ENCODE measurements around the gene JMJD8. TPM values are rescaled to one million over a fixed set of nuclear protein-coding genes. Genes with fewer than 3 reads are reported as not detected.

JMJD8 gene
- total and polyA plus RNA-seq, 9 of the 15 experiments (the other 6 are each of a cell fraction or from before 2014, with no cell fraction given), result 1.2 to 50.6 (median 29.3) TPM

DNA sequence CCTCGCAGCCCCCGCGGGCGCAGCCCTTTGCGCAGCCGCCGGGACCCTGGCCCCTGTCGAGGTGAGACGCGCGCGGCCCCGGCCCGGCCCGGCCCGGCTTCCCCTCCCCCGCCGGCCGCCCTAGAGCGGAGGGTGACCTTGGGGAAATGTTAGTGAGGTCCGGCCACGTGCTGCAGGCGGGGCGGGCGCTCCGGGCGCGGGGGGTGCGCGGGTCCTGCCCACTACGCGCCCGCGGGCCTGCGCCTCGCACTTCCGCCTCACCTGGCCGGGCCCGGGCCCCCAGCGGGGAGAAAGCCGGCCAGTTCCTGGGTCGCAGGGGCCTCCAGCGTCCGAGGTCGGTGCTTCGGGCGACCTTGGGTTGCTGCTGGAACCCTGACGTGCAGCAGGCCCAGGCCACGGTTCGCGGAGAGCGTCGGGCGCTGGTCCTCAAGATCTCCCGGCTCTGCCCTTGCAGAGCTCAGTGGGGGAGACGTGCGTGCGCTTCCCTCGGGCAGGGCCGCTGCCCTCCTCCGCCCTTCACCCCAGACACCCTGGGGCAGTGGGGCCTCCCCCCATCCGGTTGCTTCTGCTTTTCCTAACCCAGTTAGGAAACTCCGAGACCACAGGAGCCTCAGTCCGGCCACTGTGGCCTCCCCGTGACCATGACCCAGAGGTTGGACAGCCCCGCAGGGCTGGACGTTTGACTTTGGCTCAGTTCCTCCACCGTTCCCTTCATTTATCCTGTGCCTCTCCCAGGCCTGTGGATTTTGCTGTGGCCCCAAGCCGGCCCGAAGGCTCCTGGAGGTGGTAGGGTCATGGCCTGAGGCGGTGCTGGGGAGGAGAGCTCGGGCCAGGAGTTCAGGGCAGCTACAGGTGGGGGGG, 41.7 kb downstream of the JMJD8 start:
- CTCF ChIA-PET (ENCODE audit: low intra/inter-chr PET ratio), result no interaction called here
- peaks cover 41% of the 10 kb centered on the region; the same call in 2 of the 3 replicates for H3K36me3 ChIP-seq (ENCODE audit: control insufficient read depth, insufficient read depth, low read length)
- peak; percentile 52 for FAIRE-seq
- peak overlapping the region; percentile 92 for H3K4me2 ChIP-seq (ENCODE audit: insufficient read depth, low read length)
- no peaks in the 10 kb centered on the region for H4K20me1 ChIP-seq (replicated peaks; ENCODE audit: control insufficient read depth, insufficient read depth, low read length)
- H3K27me3 ChIP-seq (ENCODE audit: control insufficient read depth in 2 of 2, insufficient read depth in 2 of 2, low read length in 2 of 2), result no peaks in the 10 kb centered on the region
- H3K4me1 ChIP-seq (replicated peaks in 1 of 2; ENCODE audit: control insufficient read depth in 2 of 2, insufficient read depth in 2 of 2, low read length in 2 of 2), result peaks cover 13 to 84% of the 10 kb centered on the region in 2 experiments; a peak in 4 of 5 replicates
- peak; percentile 71 to 82 (median 77) for DNase-seq (ENCODE audit: extremely low read depth in 1 of 4, low spot score in 3 of 4)
- peaks cover 59% of the 10 kb centered on the region for H3K79me2 ChIP-seq (ENCODE audit: control insufficient read depth, insufficient read depth, low read length)
- intact Hi-C loops (cut with micrococcal nuclease), result no loop called here
- peak overlapping the region; percentile 91 to 99 for H3K9ac ChIP-seq (ENCODE audit: insufficient read depth in 1 of 2, low read depth in 2 of 2, low read length in 2 of 2)
- H3K4me3 ChIP-seq, result peak overlapping the region; percentile 89
- peak overlapping the region; percentile 94 for H3K27ac ChIP-seq (ENCODE audit: extremely low read depth, low read depth, low read length)
- H3K9me1 ChIP-seq (ENCODE audit: control insufficient read depth, insufficient read depth, low read length), result no peaks in the 10 kb centered on the region
- 0 out of 2 replicates have a peak overlapping the region, but pooled peaks have one; percentile 81 for H2AFZ ChIP-seq (ENCODE audit: low read depth, low read length)
- peak; percentile 28 for ATAC-seq
- H3K9me3 ChIP-seq (replicated peaks; ENCODE audit: control insufficient read depth, insufficient read depth, low read depth, low read length), result no peaks in the 10 kb centered on the region
- under 1% methylated on average over 48 of the region's 72 CpGs for WGBS (ENCODE audit: insufficient coverage, low coverage, missing lambda C conversion rate)
- POLR2A ChIA-PET, result interaction anchor here (0.7 to 2.3 kb wide), 7 partner anchors 9 to 81 kb away, joined by 3 to 13 read pairs (median 4); partner anchors contain the start of gene NHLRC4
- in situ Hi-C loops (cut with MboI), result no loop called here
- BruUV-seq (replicated peaks), result no TSS peak
- TF ChIP-seq ZC3H8 (IDR thresholded peaks at IDR 0.05) (no peak), ZNF134 (CRISPR knock-in tag; conservative IDR thresholded peaks at IDR 0.05) (no peak), MYNN (IDR thresholded peaks at IDR 0.05) (no peak), MYNN (CRISPR knock-in tag; IDR thresholded peaks at IDR 0.05) (no peak), RBM39 (optimal IDR thresholded peaks at IDR 0.05; ENCODE audit: low read depth, low read length) (no peak), ZNF780A (CRISPR knock-in tag; IDR thresholded peaks at IDR 0.05) (no peak), ZBTB1 (CRISPR knock-in tag; IDR thresholded peaks at IDR 0.05; ENCODE audit: borderline replicate concordance, low read depth) (peak; percentile 11; the same call in 1 of the 2 replicates), CBX8 (IDR thresholded peaks at IDR 0.05; ENCODE audit: borderline replicate concordance, extremely low read depth, low read depth, low read length, poor library complexity, severe bottlenecking) (no peak), BACH1 (tag; IDR thresholded peaks at IDR 0.05) (no peak), DMBX1 (CRISPR knock-in tag; IDR thresholded peaks at IDR 0.05; ENCODE audit: borderline replicate concordance) (no peak), RBM25 (IDR thresholded peaks at IDR 0.05; ENCODE audit: low read depth, low read length, severe bottlenecking) (no peak), SIX5 (IDR thresholded peaks at IDR 0.05; ENCODE audit: borderline replicate concordance in 1 of 2, insufficient read depth in 1 of 2, low read depth in 1 of 2, low read length in 2 of 2) (no peak), FIP1L1 (IDR thresholded peaks at IDR 0.05; ENCODE audit: low read depth, low read length, poor library complexity, severe bottlenecking) (no peak), CREB1 (IDR thresholded peaks at IDR 0.05) (no peak), CREB1 (CRISPR knock-in tag; IDR thresholded peaks at IDR 0.05) (no peak), RAD21 (CRISPR knock-in tag; conservative IDR thresholded peaks at IDR 0.05 in 1 of 2, IDR thresholded peaks at IDR 0.05 in 1 of 2) (no peak; a peak in 1 of 4 replicates), ZFP30 (CRISPR knock-in tag; IDR thresholded peaks at IDR 0.05; ENCODE audit: borderline replicate concordance) (no peak), TAF15 (IDR thresholded peaks at IDR 0.05; ENCODE audit: low read depth, low read length) (no peak), KAT8 (IDR thresholded peaks at IDR 0.05; ENCODE audit: low read depth) (no peak), WHSC1 (IDR thresholded peaks at IDR 0.05; ENCODE audit: low read length) (no peak), ZNF146 (CRISPR knock-in tag; IDR thresholded peaks at IDR 0.05; ENCODE audit: unreplicated experiment) (no peak), ELF4 (CRISPR knock-in tag; IDR thresholded peaks at IDR 0.05) (no peak)
- TF ChIP-seq, protein P1, sequence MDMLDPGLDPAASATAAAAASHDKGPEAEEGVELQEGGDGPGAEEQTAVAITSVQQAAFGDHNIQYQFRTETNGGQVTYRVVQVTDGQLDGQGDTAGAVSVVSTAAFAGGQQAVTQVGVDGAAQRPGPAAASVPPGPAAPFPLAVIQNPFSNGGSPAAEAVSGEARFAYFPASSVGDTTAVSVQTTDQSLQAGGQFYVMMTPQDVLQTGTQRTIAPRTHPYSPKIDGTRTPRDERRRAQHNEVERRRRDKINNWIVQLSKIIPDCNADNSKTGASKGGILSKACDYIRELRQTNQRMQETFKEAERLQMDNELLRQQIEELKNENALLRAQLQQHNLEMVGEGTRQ (CRISPR knock-in tag; IDR thresholded peaks at IDR 0.05), result peak; percentile 71

All from K562 (cell line).